ENCODE measurements around the gene SPRYD4. TPM values are rescaled to one million over a fixed set of nuclear protein-coding genes. Genes with fewer than 3 reads are reported as not detected.
"Not testable (repeated sequence)": the region's sequence is repeated elsewhere in the genome, so short reads cannot be mapped to it uniquely, and the experiment has no call there.

The SPRYD4 gene
- total RNA-seq, 1 donor from 2014 or later = 2.0 TPM

DNA sequence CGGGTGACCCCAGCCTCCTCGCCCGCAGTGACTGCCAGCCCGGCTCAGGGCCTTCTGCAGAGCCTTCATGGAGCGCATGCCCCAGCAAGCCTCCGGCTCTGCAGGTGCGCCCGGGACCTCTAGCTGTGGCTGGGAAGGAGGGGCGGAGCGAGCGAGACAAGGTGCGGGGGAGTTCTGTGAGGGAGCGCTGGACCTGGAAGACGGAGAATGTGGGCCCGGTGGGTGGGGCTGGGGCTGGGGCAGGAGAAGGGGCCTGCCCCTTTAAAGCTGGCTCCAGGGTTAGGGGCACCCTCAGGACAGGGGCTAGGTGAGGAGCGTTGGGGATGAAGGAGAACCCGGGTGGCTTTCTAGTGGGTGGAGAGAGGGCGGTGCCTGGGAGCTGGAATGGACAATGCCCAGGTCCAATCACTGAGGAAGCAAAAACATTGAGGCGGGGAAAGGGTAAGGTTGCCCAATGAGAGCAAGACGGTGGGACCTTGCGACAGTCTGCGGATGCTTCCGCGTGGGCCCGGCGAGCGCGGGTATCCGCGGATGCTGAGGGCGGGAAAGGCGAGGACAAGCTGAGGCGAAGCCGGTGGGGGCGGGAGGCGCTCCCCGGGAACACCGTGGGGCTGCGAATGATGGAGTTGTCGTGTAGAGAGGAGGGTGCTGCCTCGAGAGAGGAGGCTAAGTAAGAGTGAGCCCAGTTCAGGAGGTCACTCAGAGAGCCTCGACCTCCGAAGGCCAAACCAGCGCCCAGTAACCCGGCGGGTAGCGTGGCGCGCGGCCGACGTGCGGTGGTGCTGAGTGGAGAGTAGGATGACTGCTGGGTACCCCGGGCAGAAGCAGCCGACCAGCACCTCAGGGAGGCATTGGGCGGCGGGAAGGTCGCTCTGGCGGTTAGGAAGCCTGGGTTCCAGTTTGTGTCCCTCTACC lies 19.9 kb downstream of the SPRYD4 start, which contains the start of gene GLS2:
TSS of gene GLS2 (minus strand) at position 121 of the 915 bp plus-strand sequence. CDS start at position 78, 43 bp downstream.
- no peaks in the 10 kb centered on the region for H4K20me1 ChIP-seq (ENCODE audit: insufficient read depth, low read length)
- H3K27ac ChIP-seq (ENCODE audit: low read depth, low read length) = no peak within 1 kb of the TSS
- no peaks in the 10 kb centered on the region for H3K9me3 ChIP-seq (ENCODE audit: insufficient read depth, low read depth, low read length)
- peaks cover 11% of the 10 kb centered on the region for H3K4me1 ChIP-seq (ENCODE audit: insufficient read depth, low read length)
- Mint-ChIP-seq H3K4me1 (ENCODE audit: low read depth, unreplicated experiment) (peaks cover 5% of the 10 kb centered on the region), H3K36me3 (ENCODE audit: low read depth, unreplicated experiment) (no peaks in the 10 kb centered on the region), H3K27ac (ENCODE audit: unreplicated experiment) (no peak within 1 kb of the TSS), H3K4me3 (ENCODE audit: unreplicated experiment) (peak within 1 kb of the TSS; percentile 82), H3K27me3 (ENCODE audit: low read depth, unreplicated experiment) (peaks cover 45% of the 10 kb centered on the region), H3K9me3 (ENCODE audit: unreplicated experiment) (peaks cover 7% of the 10 kb centered on the region)
- H3K9ac ChIP-seq (ENCODE audit: low read length) = peak within 1 kb of the TSS; percentile 43
- peaks cover 41% of the 10 kb centered on the region for H3K27me3 ChIP-seq (ENCODE audit: insufficient read depth, low read length)
- no peaks in the 10 kb centered on the region for H3K36me3 ChIP-seq (ENCODE audit: insufficient read depth, low read length)
- peak within 1 kb of the TSS; percentile 92 for H3K4me2 ChIP-seq (ENCODE audit: low read length)
- H3K4me3 ChIP-seq (ENCODE audit: insufficient read depth, low read depth, low read length) = peak within 1 kb of the TSS; percentile 52
- TF ChIP-seq CTCF (IDR thresholded peaks at IDR 0.05; ENCODE audit: insufficient read depth, low read depth, low read length) (no peak), EZH2 (IDR thresholded peaks at IDR 0.05; ENCODE audit: insufficient read depth, low read length) (peak; percentile 39)
- H3K79me2 ChIP-seq (ENCODE audit: insufficient read depth, low read length) = no peaks in the 10 kb centered on the region
- peak within 1 kb of the TSS; percentile 78 for H2AFZ ChIP-seq (ENCODE audit: low read depth, low read length)
- DNase-seq (ENCODE audit: low read depth) (peak; percentile 55), FAIRE-seq (no peak)

GRCh38 chr12:56490360-56490759 lies 22.0 kb downstream of the SPRYD4 start:
- TF ChIP-seq EZH2 (IDR thresholded peaks at IDR 0.05; ENCODE audit: insufficient read depth, low read length) (no peak), CTCF (IDR thresholded peaks at IDR 0.05; ENCODE audit: insufficient read depth, low read depth, low read length) (no peak)
- Histone ChIP-seq H3K4me1 (ENCODE audit: insufficient read depth, low read length) (peaks cover 11% of the 10 kb centered on the region), H3K36me3 (ENCODE audit: insufficient read depth, low read length) (no peaks in the 10 kb centered on the region), H3K79me2 (ENCODE audit: insufficient read depth, low read length) (no peaks in the 10 kb centered on the region), H3K9me3 (ENCODE audit: insufficient read depth, low read depth, low read length) (no peaks in the 10 kb centered on the region), H4K20me1 (ENCODE audit: insufficient read depth, low read length) (no peaks in the 10 kb centered on the region), H2AFZ (ENCODE audit: low read depth, low read length) (no peak overlapping the region), H3K4me3 (ENCODE audit: insufficient read depth, low read depth, low read length) (no peak overlapping the region), H3K4me2 (ENCODE audit: low read length) (no peak overlapping the region), H3K9ac (ENCODE audit: low read length) (no peak overlapping the region), H3K27me3 (ENCODE audit: insufficient read depth, low read length) (peaks cover 41% of the 10 kb centered on the region), H3K27ac (ENCODE audit: low read depth, low read length) (no peak overlapping the region)
- DNase-seq (ENCODE audit: low read depth) (no peak), FAIRE-seq (no peak)
- no peaks in the 10 kb centered on the region for H3K36me3 Mint-ChIP-seq (ENCODE audit: low read depth, unreplicated experiment)
- no peak overlapping the region for H3K4me3 Mint-ChIP-seq (ENCODE audit: unreplicated experiment)
- peaks cover 45% of the 10 kb centered on the region for H3K27me3 Mint-ChIP-seq (ENCODE audit: low read depth, unreplicated experiment)
- peaks cover 7% of the 10 kb centered on the region for H3K9me3 Mint-ChIP-seq (ENCODE audit: unreplicated experiment)
- no peak overlapping the region for H3K27ac Mint-ChIP-seq (ENCODE audit: unreplicated experiment)
- peaks cover 5% of the 10 kb centered on the region for H3K4me1 Mint-ChIP-seq (ENCODE audit: low read depth, unreplicated experiment)

- not testable (repeated sequence) for H2AFZ ChIP-seq (ENCODE audit: low read depth, low read length); FAIRE-seq; H3K4me1 Mint-ChIP-seq (ENCODE audit: low read depth, unreplicated experiment); H3K4me1 ChIP-seq (ENCODE audit: insufficient read depth, low read length); H3K9ac ChIP-seq (ENCODE audit: low read length); H3K36me3 Mint-ChIP-seq (ENCODE audit: low read depth, unreplicated experiment); H3K4me3 Mint-ChIP-seq (ENCODE audit: unreplicated experiment); H3K4me3 ChIP-seq (ENCODE audit: insufficient read depth, low read depth, low read length); H3K27ac ChIP-seq (ENCODE audit: low read depth, low read length); H3K79me2 ChIP-seq (ENCODE audit: insufficient read depth, low read length); H3K27ac Mint-ChIP-seq (ENCODE audit: unreplicated experiment); H4K20me1 ChIP-seq (ENCODE audit: insufficient read depth, low read length); DNase-seq (ENCODE audit: low read depth); H3K4me2 ChIP-seq (ENCODE audit: low read length); H3K9me3 Mint-ChIP-seq (ENCODE audit: unreplicated experiment); H3K9me3 ChIP-seq (ENCODE audit: insufficient read depth, low read depth, low read length); H3K36me3 ChIP-seq (ENCODE audit: insufficient read depth, low read length)
- H3K27me3 ChIP-seq (ENCODE audit: insufficient read depth, low read length) = peaks cover 24% of the 10 kb centered on the region
- H3K27me3 Mint-ChIP-seq (ENCODE audit: low read depth, unreplicated experiment) = peaks cover 35% of the 10 kb centered on the region
Observed at GRCh38 chr12:56493409-56494105, 25.2 kb downstream of the SPRYD4 start.

GRCh38 chr12:56494106-56494415 lies 25.7 kb downstream of the SPRYD4 start:
- H3K9ac ChIP-seq (ENCODE audit: low read length); H3K4me1 ChIP-seq (ENCODE audit: insufficient read depth, low read length); H3K36me3 Mint-ChIP-seq (ENCODE audit: low read depth, unreplicated experiment); FAIRE-seq; H3K79me2 ChIP-seq (ENCODE audit: insufficient read depth, low read length); H4K20me1 ChIP-seq (ENCODE audit: insufficient read depth, low read length); H3K27ac Mint-ChIP-seq (ENCODE audit: unreplicated experiment); H3K4me3 Mint-ChIP-seq (ENCODE audit: unreplicated experiment); H3K9me3 ChIP-seq (ENCODE audit: insufficient read depth, low read depth, low read length); H3K27ac ChIP-seq (ENCODE audit: low read depth, low read length); H3K4me2 ChIP-seq (ENCODE audit: low read length); H3K9me3 Mint-ChIP-seq (ENCODE audit: unreplicated experiment); H2AFZ ChIP-seq (ENCODE audit: low read depth, low read length); H3K36me3 ChIP-seq (ENCODE audit: insufficient read depth, low read length); DNase-seq (ENCODE audit: low read depth); H3K4me1 Mint-ChIP-seq (ENCODE audit: low read depth, unreplicated experiment); H3K4me3 ChIP-seq (ENCODE audit: insufficient read depth, low read depth, low read length): not testable (repeated sequence)
- H3K27me3 Mint-ChIP-seq (ENCODE audit: low read depth, unreplicated experiment) = peaks cover 35% of the 10 kb centered on the region
- peaks cover 20% of the 10 kb centered on the region for H3K27me3 ChIP-seq (ENCODE audit: insufficient read depth, low read length)
